ENCODE results near the gene HLA-DQA1.

Gene HLA-DQA1

DNA sequence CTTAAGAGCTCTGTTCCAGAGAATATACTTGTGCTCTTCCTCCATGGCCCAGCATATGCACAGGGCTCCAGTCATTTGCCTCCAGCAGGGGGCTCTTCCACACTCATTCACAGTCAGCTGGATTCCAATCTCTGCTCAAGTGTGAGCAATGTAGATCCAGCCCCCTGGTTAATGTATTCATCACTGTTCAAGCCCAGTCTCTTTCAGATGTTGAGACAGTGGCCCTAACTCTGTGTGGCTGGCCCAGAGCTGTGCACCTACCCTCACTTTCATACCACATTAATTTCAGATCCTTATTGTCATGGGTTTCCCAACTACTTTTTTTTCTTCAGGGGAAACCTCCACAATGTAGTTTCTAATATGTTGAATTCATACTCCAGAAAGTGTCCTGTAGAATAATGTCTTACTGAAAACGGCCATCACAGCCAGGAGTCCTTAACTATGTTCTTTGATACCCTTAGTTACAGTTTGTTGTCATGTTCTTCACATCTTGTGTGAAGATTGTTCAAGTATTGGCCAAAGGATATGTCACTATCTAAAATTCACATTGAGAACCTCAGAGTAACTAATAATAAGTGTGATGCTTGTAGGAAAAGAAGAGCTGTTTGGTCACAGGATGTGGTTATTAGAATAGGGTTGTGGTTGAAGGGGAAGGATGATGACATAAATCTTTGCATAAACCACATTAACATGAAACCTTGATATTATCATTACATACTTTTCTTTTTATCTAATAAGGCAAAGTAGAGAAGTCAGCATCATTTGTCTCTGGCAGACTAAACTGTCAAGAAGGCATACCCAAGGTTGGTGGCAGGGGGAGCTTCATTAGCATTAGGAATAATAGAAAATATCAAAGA is 14.4 kb upstream of the HLA-DQA1 start:
- intact Hi-C loops (cut with DNase I; ENCODE audit: low total_unique reads): no loop called here
- Histone ChIP-seq H3K4me3 (no peak overlapping the region), H3K36me3 (no peaks in the 10 kb centered on the region), H3K4me1 (no peaks in the 10 kb centered on the region), H3K27ac (no peak overlapping the region), H3K9me3 (peaks cover 0 to under 1% (median 0%) of the 10 kb centered on the region in 3 donors), H3K27me3 (no peaks in the 10 kb centered on the region)
- peak; percentile 19 to 30 for TF ChIP-seq CTCF (IDR thresholded peaks at IDR 0.05)
- no peak for DNase-seq

- no peak for DNase-seq
- Histone ChIP-seq H3K4me3 (no peak overlapping the region), H3K36me3 (no peaks in the 10 kb centered on the region), H3K27ac (no peak overlapping the region), H3K9me3 (no peaks in the 10 kb centered on the region), H3K27me3 (no peaks in the 10 kb centered on the region), H3K4me1 (no peaks in the 10 kb centered on the region)
- intact Hi-C loops (cut with DNase I; ENCODE audit: low total_unique reads): no loop called here
- no peak for TF ChIP-seq CTCF (IDR thresholded peaks at IDR 0.05)
Observed at GRCh38 chr6:32623693-32624092, 13.5 kb upstream of the HLA-DQA1 start.

DNA sequence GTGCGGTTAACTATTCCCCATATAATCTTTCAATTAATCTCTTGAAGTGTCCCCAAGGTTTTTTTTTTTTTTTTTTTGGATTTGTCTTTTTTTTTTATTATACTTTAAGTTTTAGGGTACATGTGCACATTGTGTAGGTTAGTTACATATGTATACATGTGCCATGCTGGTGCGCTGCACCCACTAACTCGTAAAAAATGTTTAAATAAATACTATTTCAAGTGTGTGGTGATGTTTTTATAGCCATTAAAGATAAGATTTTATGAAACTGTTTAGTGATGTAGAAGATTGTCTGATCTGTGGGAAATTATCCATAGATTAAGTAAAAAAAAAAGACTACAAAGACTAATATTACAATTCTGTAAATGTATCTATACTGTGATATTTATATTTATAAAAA is 12.6 kb upstream of the HLA-DQA1 start:
- Histone ChIP-seq H3K36me3 (no peaks in the 10 kb centered on the region), H3K4me3 (no peak overlapping the region), H3K9me3 (no peaks in the 10 kb centered on the region), H3K27ac (no peak overlapping the region), H3K4me1 (no peaks in the 10 kb centered on the region), H3K27me3 (no peaks in the 10 kb centered on the region)
- no peak for DNase-seq
- no peak for TF ChIP-seq CTCF (IDR thresholded peaks at IDR 0.05)
- intact Hi-C loops (cut with DNase I; ENCODE audit: low total_unique reads): no loop called here

- Histone ChIP-seq H3K4me1 (no peaks in the 10 kb centered on the region), H3K4me3 (no peak overlapping the region), H3K36me3 (no peaks in the 10 kb centered on the region), H3K9me3 (no peaks in the 10 kb centered on the region), H3K27ac (no peak overlapping the region), H3K27me3 (no peaks in the 10 kb centered on the region)
- no peak for DNase-seq
- intact Hi-C loops (cut with DNase I; ENCODE audit: low total_unique reads): no loop called here
- no peak for TF ChIP-seq CTCF (IDR thresholded peaks at IDR 0.05)
Observed at GRCh38 chr6:32625137-32625536, 12.1 kb upstream of the HLA-DQA1 start.

GRCh38 chr6:32627249-32627648 is 10.0 kb upstream of the HLA-DQA1 start:
- H3K27me3 ChIP-seq: no peaks in the 10 kb centered on the region
- no peak overlapping the region for H3K4me3 ChIP-seq
- H3K4me1 ChIP-seq: no peaks in the 10 kb centered on the region
- no peaks in the 10 kb centered on the region for H3K36me3 ChIP-seq
- intact Hi-C loops (cut with DNase I; ENCODE audit: low total_unique reads): no loop called here
- DNase-seq: no peak
- TF ChIP-seq CTCF (IDR thresholded peaks at IDR 0.05): no peak
- no peak overlapping the region for H3K27ac ChIP-seq
- no peaks in the 10 kb centered on the region for H3K9me3 ChIP-seq
